ENCODE results near the gene CHI3L2. TPM values are rescaled to one million over a fixed set of nuclear protein-coding genes. Genes with fewer than 3 reads are reported as not detected.
"Not testable (repeated sequence)": the region's sequence is repeated elsewhere in the genome, so short reads cannot be mapped to it uniquely, and the experiment has no call there.

CHI3L2 gene
- total and polyA plus RNA-seq, 3 donors from 2014 or later: 0.55 to 5.0 (median 4.3) TPM

DNA sequence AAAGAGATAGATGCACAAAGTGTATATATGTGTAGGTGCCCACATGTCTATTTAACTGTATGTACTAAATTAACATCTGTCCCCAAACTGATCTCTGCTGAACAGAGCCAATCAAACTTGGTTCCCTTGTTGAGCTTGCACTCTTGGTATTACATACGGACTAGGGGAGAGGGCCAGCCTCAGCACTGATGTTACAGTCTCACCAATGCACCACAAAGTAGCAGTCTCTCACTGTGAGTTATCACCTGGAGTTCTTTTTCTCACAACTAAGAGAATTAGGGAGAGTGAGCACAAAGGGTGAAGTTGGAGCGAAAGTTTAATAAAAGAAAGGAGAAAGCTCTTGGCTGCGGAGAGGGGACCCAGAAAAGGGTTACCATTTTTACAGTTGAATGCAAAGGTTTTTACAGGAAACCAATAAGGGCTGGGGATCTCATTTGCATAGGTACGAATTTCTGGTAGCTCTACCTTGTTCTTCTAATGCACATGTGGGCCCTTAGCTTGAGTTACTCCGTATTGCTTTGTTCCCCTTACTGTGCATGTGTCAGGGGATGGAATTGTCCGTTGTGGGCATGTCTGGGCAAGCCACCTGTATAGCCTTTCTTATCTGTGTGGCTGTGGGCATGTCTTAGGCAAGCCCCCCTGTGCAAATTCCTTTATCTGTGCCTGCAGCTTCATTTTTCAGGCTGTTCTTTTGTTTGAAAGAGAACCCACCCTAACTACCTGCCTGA lies 13.3 kb upstream of the CHI3L2 start:
- H3K27me3 ChIP-seq: no peaks in the 10 kb centered on the region
- H3K4me1 ChIP-seq: no peaks in the 10 kb centered on the region
- TF ChIP-seq POLR2A (IDR thresholded peaks at IDR 0.05): no peak
- TF ChIP-seq, protein P1, sequence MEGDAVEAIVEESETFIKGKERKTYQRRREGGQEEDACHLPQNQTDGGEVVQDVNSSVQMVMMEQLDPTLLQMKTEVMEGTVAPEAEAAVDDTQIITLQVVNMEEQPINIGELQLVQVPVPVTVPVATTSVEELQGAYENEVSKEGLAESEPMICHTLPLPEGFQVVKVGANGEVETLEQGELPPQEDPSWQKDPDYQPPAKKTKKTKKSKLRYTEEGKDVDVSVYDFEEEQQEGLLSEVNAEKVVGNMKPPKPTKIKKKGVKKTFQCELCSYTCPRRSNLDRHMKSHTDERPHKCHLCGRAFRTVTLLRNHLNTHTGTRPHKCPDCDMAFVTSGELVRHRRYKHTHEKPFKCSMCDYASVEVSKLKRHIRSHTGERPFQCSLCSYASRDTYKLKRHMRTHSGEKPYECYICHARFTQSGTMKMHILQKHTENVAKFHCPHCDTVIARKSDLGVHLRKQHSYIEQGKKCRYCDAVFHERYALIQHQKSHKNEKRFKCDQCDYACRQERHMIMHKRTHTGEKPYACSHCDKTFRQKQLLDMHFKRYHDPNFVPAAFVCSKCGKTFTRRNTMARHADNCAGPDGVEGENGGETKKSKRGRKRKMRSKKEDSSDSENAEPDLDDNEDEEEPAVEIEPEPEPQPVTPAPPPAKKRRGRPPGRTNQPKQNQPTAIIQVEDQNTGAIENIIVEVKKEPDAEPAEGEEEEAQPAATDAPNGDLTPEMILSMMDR (IDR thresholded peaks at IDR 0.05): no peak
- no peaks in the 10 kb centered on the region for H3K36me3 ChIP-seq (ENCODE audit: low read depth, missing control alignments)
- no peak overlapping the region for H3K27ac ChIP-seq
- no peaks in the 10 kb centered on the region for H3K9me3 ChIP-seq
- WGBS, 2 donors: 81 to 90% methylated on average over 6 of the region's 6 CpGs
- intact Hi-C loops (cut with DNase I; ENCODE audit: low total_unique reads): no loop called here
- H3K4me3 ChIP-seq: no peak overlapping the region
- DNase-seq: no peak

DNA sequence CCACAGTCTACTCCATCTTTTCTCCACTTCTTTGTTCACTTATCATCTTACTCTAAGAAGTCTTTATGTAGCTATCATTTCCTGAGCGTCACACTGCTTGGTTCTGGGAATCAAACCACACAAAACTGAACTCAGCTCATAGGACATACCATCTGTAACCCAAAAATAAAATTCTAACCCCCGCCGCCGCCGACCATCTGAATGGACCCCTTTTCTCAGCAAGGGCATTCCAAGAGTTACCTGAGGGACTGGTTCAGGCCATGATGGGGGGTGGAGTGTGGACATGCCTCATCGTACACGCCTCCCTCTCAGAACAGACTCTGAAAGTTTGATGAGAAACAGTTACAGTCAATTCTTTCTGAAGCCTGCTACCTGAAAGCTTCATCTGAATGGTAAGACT lies 12.6 kb upstream of the CHI3L2 start:
- 84 to 97% methylated on average over 7 of the region's 7 CpGs for WGBS, 2 donors
- Histone ChIP-seq H3K4me1 (no peaks in the 10 kb centered on the region), H3K9me3 (no peaks in the 10 kb centered on the region), H3K27me3 (no peaks in the 10 kb centered on the region), H3K4me3 (no peak overlapping the region), H3K36me3 (ENCODE audit: low read depth, missing control alignments) (no peaks in the 10 kb centered on the region), H3K27ac (no peak overlapping the region)
- TF ChIP-seq, protein P1 (IDR thresholded peaks at IDR 0.05): no peak
- no peak for TF ChIP-seq POLR2A (IDR thresholded peaks at IDR 0.05)
- DNase-seq: no peak
- intact Hi-C loops (cut with DNase I; ENCODE audit: low total_unique reads): no loop called here

DNA sequence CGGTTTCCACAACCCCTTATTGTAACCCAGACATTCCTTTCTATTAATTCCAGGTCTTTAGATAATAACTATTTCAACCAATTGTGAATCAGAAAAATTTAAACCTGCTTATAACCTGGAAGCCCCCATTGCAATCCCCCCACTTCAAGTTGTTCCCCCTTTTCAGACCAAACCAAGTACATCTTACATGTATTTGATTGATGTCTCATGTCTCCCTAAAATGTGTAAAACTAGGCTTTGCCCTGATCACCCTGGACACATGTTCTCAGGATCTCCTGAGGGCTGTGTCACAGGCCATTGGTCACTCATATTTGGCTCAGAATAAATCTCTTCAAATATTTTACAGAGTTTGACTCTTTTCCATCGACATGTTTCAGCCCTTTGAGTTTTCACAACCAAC lies 12.2 kb upstream of the CHI3L2 start:
- H3K4me1 ChIP-seq; H3K4me3 ChIP-seq; H3K27ac ChIP-seq; H3K27me3 ChIP-seq; H3K36me3 ChIP-seq (ENCODE audit: low read depth, missing control alignments); DNase-seq; H3K9me3 ChIP-seq; intact Hi-C loops (cut with DNase I; ENCODE audit: low total_unique reads): not testable (repeated sequence)
- WGBS, 2 donors: 91 to 98% methylated on average over 2 of the region's 2 CpGs

DNA sequence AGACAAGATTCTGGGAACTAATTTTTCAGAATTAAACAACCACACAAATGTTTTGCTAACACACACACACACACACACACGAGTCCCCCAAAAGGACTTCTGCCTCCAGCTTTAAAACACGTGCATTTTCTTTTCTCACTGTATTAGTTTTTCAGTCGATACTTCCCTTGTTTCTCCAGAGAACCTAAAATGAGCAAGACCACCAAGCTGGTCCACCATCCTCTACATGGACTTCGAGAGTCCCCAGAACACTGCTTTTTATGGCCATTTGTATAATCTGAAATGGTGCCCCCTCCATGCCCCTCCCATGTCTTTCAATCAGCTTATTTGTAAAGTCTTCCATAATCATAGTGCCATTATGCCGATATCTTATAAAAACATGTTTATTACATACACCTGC lies 10.8 kb upstream of the CHI3L2 start:
- H3K9me3 ChIP-seq: no peaks in the 10 kb centered on the region
- H3K36me3 ChIP-seq (ENCODE audit: low read depth, missing control alignments): no peaks in the 10 kb centered on the region
- intact Hi-C loops (cut with DNase I; ENCODE audit: low total_unique reads): no loop called here
- no peak overlapping the region for H3K4me3 ChIP-seq
- no peak for TF ChIP-seq POLR2A (IDR thresholded peaks at IDR 0.05)
- TF ChIP-seq, protein P1 (IDR thresholded peaks at IDR 0.05): no peak
- H3K27ac ChIP-seq: no peak overlapping the region
- WGBS, 2 donors: 87% methylated on average over 5 of the region's 5 CpGs
- H3K27me3 ChIP-seq: no peaks in the 10 kb centered on the region
- peaks cover 3% of the 10 kb centered on the region for H3K4me1 ChIP-seq
- no peak for DNase-seq

DNA sequence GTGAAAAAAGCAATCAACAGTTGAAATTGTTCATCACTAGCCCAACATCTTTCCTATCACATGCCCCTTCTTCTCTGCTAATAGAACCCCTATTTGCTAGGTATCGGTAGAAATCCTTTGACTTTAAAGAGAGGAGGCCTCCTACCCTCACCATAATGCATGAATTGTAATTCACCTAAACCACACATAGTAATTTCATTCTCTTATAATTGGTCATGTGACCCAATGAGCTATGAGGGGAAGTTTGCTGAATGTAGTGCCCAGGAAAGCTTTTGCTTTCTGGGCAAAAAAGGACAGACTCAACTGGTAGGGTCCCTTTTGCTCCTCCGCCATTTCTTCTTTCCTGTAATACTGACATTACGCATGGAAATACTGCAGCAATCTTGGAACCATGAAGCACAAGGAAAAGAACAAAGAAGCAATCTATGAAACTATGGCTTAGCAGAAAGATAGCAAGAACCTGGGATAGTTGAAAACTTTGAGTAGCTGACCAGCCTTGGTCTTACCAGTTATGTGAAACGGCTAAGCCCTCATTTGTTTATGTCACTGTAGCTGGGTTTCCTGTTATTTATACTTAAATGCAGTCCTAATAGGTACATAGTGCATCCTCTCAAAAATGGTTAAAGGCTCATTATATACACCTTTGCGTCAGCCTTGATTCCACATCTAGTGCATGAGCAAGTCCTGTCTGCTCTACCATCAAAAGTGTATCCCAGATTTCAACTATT lies 10.2 kb upstream of the CHI3L2 start:
- Histone ChIP-seq H3K36me3 (ENCODE audit: low read depth, missing control alignments) (no peaks in the 10 kb centered on the region), H3K4me1 (peaks cover 8% of the 10 kb centered on the region), H3K4me3 (no peak overlapping the region), H3K27me3 (no peaks in the 10 kb centered on the region), H3K9me3 (no peaks in the 10 kb centered on the region), H3K27ac (no peak overlapping the region)
- intact Hi-C loops (cut with DNase I; ENCODE audit: low total_unique reads): no loop called here
- TF ChIP-seq, protein P1 (IDR thresholded peaks at IDR 0.05): no peak
- 76 to 78% methylated on average over 5 of the region's 5 CpGs for WGBS, 2 donors
- no peak for DNase-seq
